T1000 (cell line): ENCODE data around the gene RFNG.
A peak's percentile ranks its signal among the peaks of the same experiment; 100 is the strongest.

ENCODE experiments used
- DNase-seq: peaks from one replicate; lab custom pipeline; 2025; ENCODE audit warnings: mixed read lengths; lab: John Stamatoyannopoulos, UW

The RFNG gene

GRCh38 chr17:82077617-82078358, 26.2 kb upstream of the RFNG start:
- DNase-seq, result no peak

- no peak for DNase-seq
Measured at GRCh38 chr17:82076785-82077591, 25.4 kb upstream of the RFNG start.

DNA sequence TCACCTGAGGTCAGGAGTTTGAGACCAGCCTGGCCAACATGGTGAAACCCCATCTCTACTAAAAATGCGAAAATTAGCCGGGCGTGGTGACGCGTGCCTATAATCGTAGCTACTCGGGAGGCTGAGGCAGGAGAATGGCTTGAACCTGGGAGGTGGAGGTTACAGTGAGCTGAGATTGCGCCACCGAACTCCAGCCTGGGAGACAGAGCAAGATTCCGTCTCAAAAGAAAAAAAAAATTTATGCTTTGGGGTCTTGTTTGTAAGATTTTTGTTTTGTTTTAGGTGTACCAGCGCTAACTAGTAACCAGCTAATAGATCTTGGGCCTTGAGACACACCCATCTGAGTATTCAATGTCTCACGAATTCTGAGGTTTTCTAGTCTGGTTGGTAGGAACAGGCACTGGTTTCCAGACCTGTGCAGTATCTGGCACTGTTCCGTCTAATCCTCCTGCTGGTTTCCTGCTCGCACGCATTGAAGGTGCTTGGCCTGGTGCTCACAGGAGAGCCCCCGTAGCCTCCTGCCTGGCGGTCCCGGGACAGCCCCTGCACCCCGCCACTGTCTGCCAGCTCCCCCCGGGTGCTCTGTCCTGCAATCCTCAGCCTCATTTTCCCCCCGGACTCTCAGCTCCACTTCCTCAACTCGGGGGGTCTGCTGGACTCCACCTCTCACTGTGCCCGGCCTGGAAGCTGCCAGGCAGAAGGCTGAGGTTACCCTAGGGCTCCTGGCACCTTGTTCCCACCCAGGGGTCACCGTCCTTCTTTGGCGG, 24.6 kb upstream of the RFNG start:
- DNase-seq, result no peak

DNA sequence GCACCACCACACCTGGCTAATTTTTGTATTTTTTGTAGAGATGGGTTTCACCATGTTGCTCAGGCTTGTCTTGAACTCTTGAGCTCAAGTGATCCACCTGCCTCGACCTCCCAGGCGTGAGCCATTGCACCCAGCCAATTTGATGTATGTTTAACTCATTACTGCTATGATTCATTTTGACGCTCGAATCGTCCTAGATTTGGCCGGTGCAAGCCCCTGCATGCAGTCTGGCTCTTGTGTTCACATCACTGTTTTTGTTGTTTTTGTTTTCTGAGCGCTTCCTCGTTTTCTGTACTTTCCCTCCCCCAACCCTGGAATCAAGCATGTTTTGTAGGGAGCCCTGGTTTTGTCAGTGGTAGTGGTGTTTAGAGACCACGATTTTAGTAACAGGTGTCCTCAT, 21.8 kb upstream of the RFNG start:
- DNase-seq, result no peak

- no peak for DNase-seq
Measured at GRCh38 chr17:82072827-82073226, 21.2 kb upstream of the RFNG start.

- no peak for DNase-seq
Measured at GRCh38 chr17:82070611-82071010, 19.0 kb upstream of the RFNG start.

DNA sequence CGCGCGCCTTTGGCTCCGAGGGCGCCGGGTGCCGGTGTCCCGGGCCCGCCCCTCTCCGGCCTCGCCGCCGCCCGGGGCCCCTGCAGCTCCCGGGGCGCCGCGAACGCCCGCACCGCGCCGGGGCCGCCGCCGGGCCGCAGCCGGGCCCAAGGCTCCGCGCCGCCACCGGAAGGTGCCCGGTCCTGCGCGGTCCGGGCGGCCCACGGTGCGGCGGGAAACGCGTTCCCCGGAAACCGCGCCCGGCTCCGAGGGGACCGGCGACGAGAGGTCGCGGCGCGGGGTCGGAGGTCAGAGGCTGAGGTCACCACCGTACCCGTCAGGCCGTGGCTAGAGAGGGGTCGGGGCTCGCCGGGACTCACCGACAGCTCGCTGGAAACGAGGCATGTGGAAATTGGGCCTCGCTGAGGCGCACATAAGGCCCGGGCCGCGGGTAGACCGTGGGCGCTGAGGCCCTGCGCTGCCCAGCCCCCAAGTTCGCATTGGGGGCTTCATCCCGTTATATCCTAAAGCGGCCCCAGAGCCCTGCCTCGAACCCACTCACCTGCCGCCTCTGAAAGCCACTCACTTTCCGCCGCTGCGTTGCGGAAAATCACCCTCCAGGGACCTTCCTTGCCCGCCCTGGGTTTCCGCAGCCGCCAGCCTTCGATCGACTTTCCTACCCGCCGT, 14.2 kb upstream of the RFNG start, which contains the start of gene DUS1L:
TSS of gene DUS1L (minus strand) at position 167 of the 666 bp plus-strand sequence. CDS start 745 bp downstream, outside the sequence.
- peak; percentile 34 for DNase-seq

DNA sequence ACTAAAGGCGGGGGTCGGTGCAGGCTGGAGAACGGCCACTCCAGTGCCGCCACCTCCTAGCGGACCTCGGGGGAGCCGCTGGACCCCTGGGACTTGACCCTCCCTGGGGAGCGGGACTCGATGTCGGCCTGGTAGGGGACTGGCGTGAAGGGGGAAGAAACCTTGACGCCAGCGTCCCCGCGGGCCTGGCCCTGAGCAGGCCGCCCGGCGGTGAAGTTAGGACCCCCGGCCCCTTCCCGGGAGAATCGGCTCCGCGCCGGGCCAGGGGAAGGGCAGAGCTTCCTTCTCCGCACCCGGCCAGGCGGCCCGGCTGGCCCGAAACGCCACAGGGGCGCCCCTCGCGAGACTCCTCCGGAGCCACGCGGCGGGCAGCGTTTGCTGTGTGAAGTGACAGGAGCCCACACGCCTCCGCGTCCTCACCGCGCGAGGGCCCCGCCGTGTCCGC, 13.6 kb upstream of the RFNG start:
- DNase-seq, result no peak

DNA sequence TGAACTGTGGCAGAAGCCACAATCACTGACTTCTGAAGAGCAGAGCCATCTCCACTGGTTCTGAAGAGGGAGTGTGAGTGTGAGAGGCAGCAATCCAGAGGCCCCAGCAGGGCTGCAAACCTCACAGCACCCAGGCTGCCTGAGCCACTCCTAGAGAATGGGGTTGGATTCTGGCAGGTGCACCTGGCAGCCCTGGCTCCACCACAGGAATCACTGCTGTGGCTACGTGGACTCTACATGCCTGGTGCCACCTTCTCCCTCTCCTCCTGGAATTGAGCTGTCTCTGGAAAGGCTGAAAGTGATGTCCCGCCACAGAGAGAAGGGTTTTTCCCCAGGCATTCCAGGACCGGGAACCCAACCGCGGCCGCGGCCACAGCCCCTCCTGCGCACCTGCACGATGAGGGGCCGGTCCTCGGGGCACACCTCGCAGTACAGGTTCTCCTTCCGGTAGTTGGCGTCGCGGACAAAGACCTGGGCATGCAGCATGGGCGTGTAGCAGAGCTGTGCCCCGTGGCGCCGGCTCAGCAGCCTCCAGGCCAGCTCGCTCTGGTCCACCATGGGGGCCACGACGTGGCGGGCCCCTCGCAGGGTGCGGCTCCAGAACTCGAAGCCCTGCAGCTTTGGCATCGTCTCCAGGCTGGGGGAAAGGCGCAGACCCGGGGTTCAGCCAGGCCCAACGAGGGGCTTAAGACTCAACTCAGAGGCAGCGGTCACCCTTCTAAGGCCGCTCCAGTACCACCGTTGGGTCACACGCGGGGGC, 13.0 kb upstream of the RFNG start:
- DNase-seq, result no peak

GRCh38 chr17:82063424-82064415, 12.1 kb upstream of the RFNG start:
- DNase-seq, result no peak

DNA sequence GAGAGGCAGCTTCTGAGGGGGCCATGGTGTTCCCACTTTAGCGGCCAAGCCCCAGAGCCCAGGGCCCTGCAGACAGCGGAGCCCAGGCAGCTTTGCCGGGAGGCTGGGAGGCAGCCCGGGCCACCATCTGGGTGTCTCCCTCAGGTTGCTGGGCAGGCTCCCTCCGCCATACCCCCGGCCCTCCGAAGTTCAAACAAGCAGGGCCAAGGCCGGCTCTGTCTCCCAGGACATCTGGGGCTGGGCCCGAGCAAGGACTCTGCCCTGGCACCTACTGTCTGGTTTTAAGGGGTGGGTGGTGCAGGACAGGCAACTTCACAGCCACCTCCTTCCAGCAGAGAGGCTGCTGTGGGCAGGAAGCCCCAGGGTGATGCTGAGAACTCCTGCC, 11.4 kb upstream of the RFNG start:
- no peak for DNase-seq

DNA sequence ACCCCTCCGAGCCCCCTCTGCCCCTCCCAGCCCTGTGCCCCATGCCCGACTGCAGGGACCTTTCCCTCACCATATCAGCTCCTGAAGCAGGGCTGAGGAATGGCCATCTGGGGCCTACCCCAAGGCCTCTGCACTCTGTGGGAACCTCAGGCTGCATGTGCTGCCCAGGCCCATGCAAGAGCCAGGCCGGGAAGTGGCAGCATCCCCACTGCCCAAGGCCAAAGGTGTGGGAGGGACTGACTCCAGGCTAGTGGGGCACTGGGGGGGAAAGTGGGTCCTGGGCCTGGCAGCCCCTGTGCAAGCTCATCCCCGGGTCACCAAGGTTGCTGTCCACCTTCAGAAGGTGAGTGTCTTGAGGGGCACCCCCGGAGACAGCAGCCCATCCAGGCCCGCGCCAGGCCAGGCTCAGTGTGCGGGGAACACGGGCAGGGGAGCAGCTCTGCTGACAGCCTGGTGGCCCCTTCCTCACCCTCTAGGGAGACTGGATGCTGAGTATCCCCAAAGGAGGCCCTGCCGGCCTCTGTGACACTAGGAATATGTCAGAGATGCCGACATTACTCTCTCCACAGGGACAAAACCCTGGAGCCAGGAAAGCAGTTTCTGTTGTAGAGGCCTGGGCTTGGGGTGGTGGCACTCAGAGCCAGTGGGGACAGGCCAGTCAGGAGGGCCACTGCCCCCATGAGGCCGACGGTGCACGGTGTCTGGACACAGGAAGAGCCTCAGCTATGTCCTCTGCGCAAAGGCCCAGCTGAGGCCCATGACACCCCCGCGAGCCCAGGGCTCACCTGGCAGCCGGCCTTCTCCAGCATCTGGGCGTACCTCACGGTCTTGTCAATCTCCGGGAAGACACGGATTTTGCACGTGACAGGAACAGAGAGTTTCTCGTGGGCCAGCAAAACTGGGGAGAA, 10.7 kb upstream of the RFNG start:
- no peak for DNase-seq

GRCh38 chr17:82061047-82061925, 9.7 kb upstream of the RFNG start:
- no peak for DNase-seq

GRCh38 chr17:82060614-82061013, 9.0 kb upstream of the RFNG start:
- no peak for DNase-seq

GRCh38 chr17:82060001-82060380, 8.4 kb upstream of the RFNG start:
- no peak for DNase-seq

- no peak for DNase-seq
Measured at GRCh38 chr17:82059272-82060000, 7.8 kb upstream of the RFNG start.

DNA sequence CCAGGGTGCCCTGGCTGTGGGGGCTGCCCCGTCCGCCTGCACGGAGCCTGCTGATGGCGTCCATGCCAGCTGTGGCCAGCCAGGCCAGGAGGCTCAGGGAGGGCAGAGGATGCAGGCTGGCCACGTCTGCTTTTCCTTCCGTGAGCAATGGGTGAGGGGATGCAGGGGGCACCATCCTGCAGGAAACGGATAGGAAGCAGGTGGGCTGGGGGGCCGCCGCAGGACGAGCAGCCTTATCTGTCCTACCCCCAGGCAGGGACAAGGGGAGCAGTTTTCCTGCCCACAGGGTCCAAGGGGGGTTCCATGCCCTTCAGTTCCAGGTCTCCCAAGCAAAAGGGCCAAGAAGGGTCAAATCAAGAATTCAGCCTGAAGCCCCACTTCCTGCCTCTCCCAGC, 7.2 kb upstream of the RFNG start:
- DNase-seq, result no peak
